Stimulated activated CD4-positive, alpha-beta T cell treated with anti-CD3 and anti-CD28 coated beads, Interleukin-12 subunit alpha, Interleukin-12 subunit beta, amount 100 ng/mL, for 24 hours (primary cell): ENCODE measurements around the gene ZNF511.
A peak's percentile ranks its signal among the peaks of the same experiment; 100 is the strongest.

ENCODE experiments used
- DNase-seq, 2 experiments: peaks; one replicate each; pipeline ENCODE4 v3.0.0-alpha.2; 2020; ENCODE audit warnings: low read depth in 2 of 2

ZNF511 gene

DNA sequence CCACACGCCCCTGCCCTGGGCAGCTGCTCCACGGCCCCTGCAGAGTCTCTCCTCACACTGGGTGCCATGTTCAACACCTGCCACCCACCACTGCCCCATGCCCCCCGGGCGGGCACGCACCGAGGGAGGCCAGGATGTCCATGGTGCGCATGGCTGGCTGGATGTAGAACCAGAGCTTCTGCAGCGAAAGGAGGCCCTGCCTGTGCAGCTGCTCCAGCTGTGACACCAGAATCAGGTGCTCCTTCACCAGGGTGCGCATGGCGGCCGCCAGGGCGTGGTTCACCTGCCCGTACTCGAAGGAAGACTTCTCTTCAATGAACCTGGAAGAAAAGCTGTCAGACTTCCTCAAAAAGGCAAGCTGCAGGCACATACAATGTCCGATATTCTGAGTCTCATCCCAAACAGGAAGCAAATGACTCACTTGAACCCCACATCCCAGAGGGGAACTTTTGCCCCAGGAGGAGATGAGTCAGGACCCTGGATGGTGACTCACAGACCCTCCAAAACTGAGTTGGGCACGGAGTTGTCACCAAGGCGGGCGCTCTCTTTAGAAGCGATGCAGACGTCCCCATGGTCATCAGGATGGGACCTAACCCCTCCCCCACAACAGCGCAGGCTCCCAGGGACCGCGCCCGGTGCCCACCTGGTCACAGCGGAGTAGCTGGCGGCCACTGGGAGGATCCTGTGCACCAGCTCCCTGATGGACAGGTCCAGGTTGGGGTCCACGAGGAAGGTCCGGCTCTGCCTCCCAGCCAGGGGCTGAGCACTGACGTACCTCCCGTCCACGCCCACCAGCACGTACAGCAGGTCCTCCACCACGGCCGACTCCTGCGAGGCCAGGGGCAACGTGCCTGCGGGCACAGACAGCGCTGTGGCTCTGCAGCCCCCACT, 15.6 kb upstream of the ZNF511 start:
- DNase-seq: no peak

DNA sequence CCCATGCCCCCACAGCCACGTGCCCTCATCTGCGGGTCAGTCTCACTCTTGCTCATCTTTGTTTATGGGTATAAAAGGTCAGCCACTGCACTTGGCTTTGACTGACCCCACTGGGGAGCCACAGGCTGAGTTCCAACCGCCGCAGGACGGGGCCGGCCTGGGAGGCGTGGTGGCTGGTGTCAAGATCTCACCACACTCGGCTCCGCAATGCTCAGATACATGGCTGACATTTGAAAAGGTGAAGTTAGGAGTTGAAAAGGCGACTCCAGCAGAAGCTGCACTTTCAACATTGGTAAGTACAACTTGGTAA, 14.9 kb upstream of the ZNF511 start:
- no peak for DNase-seq

DNA sequence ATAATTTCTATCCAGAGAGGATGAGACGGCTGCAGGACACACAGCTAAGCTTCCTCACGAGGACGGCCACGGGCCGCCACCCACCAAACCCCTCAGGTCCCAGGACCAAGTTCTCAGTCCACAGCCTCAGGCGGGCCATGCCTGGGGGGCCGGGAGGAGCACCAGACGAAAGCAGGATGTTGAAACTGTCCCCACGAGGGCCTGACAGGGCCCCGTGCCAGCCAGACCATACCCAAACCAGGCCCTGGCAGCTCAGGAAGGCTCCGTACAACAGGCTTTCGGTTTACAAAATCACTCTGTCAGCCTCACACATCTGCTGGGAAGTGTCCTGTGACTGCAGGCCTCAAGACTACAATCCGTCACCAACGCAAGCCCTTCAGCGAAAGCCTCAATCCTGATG, 14.5 kb upstream of the ZNF511 start:
- no peak for DNase-seq

DNA sequence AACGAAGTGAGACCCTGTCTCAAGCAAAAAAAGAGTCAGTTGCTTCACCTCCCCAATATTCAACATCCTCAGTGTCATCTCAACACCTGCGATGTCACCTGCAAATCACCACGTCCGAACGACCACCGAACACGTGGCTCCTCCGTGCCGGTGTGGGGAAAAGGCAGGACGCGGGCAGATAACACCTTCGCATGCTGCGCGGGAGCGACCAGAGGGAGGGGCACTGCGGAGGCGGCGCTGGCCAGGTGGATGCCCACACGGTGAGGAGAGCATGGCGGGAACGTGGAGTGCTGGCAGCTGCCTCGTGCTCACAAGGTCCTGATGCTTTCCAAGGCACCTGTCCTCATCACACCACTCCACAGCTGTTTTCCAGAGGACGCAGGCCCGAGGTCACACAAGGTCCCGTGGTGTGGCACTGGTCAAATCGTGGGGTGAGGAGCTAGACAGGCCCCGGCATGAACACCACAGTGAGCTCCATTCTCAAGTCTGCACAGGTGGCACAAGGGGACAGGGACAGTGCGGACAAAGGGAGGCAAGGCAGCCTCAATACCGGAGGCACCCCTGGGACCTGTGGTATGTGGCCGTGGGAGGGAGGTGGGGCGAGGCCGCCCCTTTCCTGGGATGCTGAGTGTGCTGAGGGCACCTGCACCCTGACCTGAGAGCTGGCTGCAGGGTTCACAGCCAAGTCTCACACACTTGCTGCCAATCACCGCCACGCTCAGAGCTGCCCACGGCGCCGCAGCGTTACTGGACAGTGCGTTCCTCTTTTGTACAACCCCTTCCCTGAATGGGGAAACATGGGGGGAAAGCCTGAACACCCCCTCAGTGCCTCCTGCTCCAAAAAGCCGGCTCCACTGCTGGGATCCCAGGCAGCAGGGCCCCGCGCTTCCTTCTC, 13.0 kb upstream of the ZNF511 start:
- DNase-seq: no peak

DNA sequence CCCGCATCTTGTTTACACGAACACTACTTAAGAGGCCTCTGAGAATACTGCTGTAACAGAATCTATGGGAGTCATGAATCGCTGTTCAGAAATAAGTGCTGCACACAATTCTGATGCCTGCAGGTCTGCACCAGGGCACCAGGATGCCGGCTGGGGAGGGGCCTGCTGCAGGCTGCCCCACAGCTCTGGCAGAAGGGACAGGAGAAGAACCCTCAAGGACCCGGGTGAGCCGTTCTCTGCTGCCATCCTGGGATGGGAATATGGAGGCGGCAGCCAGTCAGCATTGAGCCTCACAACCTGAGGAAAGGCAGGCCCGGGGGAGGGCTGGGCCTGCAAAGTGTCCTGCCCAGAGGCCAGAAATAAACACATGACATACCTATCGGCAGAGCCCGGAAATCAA, 11.2 kb upstream of the ZNF511 start:
- DNase-seq: no peak

DNA sequence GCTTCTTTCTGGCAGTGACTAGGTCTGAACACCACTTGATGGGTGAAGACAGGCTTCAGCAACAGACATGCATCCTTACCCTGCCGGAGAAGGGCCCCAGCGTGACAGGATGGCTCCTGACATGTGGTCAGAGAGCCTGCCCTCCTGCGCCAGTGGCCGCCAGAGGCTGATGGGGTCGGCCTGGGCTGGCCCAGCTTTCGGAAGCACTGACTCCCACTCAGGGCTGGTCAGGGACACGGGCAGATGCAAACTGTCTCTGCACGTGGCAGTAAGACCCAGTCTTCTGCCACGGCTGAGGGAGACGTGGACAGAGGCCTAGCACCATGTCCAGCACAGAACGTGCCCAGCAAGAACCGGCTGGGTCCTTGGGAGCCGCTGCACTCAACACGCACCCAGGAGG, 10.2 kb upstream of the ZNF511 start:
- DNase-seq: no peak

DNA sequence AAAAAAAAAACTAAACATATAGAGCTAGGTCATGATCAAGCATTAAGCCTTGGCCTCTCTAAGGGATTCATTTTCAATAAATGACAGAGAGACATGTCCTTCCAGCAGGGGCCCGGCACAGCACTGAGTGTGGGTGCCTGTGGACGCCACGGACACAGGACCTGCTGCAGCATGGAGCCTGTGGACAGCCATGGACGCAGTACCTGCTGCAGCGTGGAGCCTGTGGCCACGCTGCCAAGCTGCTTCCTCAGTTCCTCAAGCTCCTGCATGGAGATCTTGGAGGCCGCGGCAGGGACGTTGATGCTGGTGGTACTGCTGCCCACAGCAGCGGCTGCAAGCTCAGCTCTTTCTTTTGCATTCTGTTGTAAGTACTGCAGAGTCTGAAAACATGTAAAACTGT, 9.5 kb upstream of the ZNF511 start:
- no peak for DNase-seq

DNA sequence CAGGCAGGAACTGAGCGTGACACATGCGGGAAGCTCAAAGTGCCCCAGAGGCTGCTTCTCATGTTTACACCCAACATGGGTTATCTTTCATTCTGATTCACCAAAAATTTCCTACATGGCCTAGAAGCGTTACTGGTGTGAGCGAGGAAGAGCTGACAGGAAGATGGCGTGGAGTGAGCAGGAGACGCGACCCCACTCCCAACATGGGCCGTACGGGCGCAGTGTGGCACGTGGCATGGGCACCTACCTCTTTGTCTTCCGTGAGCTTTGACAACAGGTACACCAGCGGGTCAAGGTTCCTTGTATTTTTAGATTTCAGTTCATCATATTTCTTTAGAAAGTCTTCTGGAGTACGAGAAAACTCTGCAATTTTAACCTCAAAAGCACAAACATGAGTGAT, 9.0 kb upstream of the ZNF511 start:
- no peak for DNase-seq

DNA sequence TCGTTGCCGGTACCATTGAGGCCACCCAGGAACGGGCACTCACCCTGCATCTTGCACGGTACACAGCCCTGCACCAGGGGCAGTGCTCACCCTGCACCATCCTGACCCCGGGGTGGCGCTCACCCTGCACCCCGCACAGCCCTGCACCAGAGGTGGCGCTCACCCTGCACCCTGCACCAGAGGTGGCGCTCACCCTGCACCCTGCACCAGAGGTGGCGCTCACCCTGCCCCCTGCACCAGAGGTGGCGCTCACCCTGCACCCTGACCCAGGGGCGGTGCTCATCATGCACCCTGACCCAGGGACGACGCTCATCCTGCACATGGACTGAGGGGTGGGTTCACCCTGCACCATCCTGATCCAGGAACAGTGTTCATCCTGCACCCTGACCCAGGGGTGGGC, 6.5 kb upstream of the ZNF511 start:
- no peak for DNase-seq

DNA sequence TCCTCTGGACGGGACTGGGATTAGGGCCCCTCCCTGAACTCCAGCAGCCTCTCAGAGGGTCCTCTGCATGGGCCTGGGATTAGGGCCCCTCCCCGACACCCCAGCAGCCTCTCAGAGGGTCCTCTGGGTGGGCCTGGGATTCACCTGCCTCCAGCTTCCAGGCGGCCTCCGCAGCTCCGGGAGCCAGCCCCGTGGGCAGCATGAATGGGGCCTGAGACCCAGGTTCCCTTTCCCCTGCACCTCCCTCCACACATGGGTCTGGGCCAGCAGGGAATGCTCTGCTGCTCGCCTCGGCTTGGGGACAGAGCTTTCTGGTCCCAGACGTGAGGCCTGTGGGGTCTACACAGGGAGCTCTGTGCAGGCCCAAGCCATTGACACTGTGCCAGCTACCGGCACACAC, 5.5 kb upstream of the ZNF511 start:
- no peak for DNase-seq

DNA sequence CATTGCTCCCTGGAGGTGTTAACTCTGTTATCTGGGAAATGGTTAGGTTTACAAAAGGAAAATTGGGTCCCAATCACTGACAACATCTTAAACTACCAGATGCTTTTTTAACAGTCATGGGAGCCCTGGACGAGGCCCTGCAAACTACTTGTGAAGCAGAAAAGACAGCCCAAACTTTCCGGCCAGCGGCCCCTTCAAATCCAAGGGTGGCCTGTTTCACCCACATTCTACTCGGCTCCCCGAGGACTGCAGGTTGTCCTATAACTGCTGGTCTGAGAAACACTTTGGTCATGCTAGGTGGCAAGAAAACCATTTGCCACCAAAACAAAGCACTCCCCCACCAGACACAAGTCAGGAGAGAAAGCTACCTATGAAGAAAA, 2.6 kb upstream of the ZNF511 start:
- no peak for DNase-seq

DNA sequence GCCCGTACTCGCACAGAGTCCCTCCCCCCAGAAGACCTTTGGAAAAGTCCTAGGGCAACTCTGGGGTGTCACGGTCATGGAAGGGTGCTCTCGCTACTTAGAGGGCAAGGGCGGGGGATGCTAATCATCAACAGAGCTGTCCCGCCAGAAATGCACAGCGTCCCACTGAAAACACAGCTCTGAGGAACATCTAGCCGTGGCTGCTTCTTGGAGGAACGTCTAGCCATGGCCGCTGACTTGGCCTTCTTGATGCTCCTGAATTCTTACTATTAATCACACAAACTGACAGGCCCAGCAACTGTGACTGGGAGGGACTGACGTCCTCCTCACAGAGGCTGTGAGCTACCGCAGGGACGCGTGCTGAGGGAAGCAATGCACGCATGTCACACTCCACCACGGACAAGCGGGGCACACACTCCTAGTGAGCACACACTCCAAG, 1.8 kb upstream of the ZNF511 start:
- DNase-seq: no peak

DNA sequence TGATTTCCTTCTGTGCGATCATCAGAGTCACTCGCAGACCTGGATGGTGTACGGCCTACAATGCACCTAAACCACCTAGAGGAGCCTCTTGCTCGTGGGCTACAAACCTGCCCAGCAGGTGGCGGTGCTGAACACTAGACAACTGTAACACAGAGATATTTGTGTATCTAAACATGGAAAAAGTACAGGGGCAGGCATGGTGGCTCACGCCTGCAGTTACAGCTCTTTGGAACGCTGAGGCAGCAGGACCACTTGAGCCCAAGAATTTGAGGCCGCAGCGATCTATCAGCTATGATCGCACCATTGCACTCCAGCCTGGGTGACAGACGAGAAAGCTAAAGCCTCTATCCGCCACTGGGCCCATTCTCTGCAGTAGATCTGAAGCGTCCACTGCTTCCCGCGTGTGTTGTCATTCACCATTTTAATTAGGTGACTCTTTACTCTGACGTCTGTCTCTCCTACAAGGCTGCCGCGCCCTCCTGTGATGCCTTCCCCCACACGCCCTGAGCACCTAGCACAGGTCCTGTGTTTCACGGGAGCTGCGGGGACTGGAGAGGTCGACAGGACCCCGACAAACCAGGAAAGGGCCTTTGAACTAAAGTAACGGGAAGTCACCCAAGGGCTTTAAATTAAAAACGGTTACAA, 816 bp upstream of the ZNF511 start:
- peak; percentile 52 to 83 for DNase-seq

DNA sequence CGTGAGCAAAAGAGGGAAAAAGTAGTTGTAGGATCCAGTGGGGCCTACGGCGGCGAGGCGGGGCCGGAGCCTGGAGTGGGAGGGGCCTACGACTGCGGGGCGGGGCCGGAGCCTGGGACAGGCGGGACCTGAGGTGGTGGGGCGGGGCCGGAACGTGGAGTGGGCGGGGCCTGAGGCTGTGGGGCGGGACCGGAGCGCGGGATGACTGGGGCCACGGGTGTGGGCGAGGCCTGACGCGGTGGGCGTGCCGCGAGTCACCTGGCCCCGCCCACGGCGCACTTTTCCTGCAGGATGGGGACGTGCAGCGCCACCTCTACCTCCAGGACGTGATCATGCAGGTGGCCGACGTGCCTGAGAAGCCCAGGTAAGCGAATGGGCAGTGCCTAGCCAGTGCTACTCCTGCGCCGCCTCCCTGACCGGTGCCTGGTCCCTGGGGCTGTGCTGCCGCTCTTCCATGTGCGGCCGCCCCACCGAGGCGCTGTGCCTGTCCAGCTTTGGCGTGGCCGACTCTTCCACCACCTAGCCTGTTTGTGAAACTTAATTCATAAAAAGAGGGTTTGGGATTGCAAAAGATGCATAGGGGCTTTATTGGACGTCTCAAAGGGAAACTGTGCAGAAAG, 496 bp downstream of the ZNF511 start:
- DNase-seq: peak; percentile 81 to 88

DNA sequence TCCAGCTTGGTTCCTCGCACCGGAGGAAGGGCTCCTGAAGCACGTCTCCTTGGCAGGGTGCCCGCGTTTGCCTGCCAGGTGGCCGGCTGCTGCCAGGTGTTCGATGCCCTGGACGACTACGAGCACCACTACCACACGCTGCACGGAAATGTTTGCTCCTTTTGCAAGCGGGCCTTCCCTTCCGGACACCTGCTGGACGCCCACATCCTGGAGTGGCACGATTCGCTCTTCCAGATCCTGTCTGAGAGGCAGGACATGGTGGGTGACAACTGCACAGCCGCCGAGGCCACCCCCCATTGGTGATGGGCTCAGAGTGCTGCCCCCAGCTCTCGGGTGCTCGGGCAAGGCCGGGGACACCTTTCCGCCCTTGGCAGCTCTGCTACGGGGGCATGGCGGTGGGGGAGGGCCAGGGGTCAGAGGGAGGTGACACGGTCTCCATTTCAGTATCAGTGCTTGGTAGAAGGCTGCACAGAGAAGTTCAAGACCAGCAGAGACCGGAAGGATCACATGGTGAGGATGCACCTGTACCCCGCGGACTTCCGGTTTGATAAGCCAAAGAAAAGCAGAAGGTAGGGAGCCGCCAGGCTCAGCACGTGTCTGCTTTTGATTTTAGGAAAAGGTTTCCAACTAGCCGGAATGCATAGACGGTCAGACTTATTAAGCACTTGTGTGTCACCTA, 1.1 kb downstream of the ZNF511 start:
- no peak for DNase-seq

DNA sequence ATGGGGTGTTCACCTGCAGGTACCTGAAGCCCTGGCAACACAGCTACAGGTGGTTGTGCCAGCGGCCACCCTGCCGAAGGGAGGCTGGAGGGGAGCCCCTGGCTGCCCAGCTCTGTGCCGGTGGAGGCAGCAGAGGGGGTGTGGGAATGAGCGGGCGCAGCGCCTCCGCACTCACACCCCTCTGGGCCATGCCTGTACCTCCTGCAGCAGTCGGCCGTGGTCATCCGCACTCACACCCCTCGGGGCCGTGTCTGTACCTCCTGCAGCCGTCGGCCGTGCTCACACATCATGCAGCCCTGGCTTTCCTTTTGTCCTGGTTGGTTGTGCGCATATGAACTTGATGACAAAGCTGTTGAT, 1.7 kb downstream of the ZNF511 start:
- no peak for DNase-seq

DNA sequence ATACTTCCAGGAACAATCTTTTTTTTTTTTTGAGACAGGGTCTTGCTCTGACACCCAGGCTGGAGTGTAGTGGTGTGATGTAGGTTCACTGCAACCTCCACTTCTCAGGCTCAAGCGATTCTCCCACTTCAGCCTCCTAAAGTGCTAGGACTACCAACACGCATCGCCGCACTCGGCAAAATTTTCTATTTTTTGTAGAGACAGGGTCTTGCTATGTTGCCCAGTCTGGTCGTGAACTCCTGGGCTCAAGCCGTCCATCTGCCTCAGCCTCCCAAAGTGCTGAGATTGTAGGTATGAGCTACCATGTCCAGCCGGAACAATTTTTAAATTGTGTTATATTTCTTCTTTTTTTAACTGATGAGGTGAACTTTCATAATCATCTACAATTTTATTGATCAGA, 2.1 kb downstream of the ZNF511 start:
- DNase-seq: no peak

DNA sequence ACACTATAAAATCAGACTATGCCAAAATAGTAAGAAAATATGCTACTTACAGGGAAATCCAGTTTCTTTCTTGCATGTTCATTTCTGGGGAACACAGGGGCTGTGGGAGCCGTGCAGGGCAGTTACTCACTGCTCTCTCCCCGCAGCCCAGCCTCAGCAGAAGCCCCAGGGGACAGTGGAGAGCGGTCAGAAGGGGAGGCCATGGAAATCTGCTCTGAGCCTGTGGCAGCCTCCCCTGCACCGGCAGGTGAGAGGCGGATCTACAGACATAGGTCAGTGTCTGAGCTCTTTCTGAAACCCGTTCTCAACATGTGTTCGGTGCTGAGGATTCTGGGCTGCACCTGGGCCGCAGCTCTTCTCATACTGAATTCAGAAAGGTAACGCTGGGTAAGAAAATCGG, 2.9 kb downstream of the ZNF511 start:
- DNase-seq: no peak

DNA sequence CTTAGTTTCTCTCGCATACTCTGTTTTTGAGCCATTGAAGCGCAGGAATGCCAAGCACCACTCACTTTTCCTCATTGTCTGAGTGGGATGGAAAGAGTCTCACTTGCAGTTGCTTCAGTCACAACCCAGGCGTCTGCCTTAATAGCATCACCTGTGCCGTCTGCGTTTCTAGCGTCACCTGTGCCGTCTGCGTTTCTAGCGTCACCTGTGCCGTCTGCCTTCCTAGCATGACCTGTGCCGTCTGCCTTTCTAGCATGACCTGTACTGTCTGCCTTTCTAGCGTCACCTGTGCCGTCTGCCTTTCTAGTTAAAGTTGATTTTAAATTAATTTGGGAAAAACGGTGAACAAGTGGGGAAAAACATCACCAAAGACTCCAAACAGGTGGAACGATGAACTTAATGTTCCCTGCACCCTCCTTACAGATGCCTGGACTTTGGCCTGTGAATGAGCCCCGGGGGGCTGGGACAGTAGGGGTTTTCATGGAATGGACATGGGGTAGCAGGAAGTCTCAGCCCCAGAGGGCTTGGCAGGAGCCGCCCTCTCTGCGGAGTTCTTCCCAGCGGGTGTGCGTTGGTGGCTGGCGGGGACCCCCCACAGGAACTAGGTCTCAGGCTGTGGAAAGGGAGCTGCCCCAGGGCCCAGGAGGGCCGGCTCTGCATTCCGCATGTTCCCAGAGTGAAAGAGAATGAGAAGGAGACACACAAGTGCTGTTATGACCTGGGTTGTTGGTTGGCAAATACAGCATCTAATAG, 3.5 kb downstream of the ZNF511 start:
- no peak for DNase-seq

DNA sequence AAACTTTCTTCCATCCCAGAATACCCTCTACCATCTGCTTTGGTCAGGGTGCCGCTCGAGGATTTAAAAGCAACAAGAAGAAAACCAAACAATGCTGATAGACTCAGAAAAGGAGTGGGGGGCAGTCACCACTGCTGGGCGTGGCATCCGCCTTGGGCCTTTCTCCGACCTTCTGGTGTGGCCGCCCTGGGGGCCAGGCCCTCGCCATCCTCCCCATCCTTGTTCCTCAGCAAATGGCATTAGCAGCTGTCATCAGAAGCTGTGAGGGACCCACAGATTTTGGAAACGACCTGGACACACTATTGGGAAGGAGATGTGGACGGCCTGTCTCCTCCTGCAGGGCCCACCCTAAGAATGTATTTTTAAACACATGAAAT, 4.0 kb downstream of the ZNF511 start:
- DNase-seq: no peak

DNA sequence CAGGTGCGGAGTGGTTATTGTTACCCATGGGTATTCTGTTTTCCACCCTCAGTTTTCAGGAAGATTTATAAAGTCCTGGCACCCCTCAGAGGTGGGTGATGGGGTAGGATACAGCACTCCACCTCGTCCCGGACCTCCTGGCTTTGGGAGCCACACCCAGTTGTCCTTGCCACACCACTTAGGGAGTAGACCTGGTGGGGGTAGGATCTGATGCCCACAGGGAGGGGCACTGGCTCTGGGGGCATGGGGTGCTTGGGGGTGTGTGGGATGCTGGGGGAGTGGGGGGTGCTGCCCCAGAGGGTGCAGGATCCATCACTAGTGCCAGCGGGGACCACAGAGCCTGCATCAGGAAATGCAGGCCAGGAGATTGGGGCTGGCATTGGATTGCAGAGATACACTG, 4.5 kb downstream of the ZNF511 start:
- DNase-seq: no peak
